Measurements from ENCODE around the gene MPZL1. TPM values are rescaled to one million over a fixed set of nuclear protein-coding genes. Genes with fewer than 3 reads are reported as not detected.

MPZL1 gene
- total and polyA plus RNA-seq, 2 donors (not counting 3 experiments of a cell fraction or from before 2014, with no cell fraction given) = 41.7 to 99.1 TPM

DNA sequence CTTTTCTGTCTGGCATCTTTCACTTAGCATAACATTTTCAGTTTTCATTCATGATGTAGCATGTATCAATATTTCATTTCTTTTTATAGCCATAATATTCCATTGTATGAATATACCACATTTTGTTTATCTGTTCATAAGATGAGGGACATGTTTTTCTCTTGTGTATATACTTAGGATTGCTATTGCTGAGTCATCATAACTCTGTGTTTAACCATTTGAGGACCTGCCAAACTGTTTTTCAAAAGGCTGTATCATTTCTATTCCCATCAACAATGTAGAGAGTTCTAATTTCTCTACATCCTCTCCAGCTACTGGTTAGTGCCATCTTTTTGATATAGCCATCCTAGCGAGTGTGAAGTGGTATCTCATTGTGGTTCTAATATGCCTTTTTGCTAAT is 26.2 kb downstream of the MPZL1 start:
- FAIRE-seq (no peak), DNase-seq (ENCODE audit: low read depth, low spot score) (no peak)
- no TSS peak for BruUV-seq (replicated peaks)
- Histone ChIP-seq H3K4me2 (ENCODE audit: insufficient read depth, low read length) (no peak overlapping the region), H3K36me3 (ENCODE audit: control insufficient read depth in 2 of 2, extremely low read depth in 1 of 2, insufficient read depth in 2 of 2, low read length in 2 of 2) (no peaks in the 10 kb centered on the region), H3K27ac (ENCODE audit: insufficient read depth, low read depth, low read length) (no peak overlapping the region), H3K9ac (replicated peaks; ENCODE audit: extremely low read depth, insufficient read depth, low read length) (no peak overlapping the region), H2AFZ (ENCODE audit: low read depth, low read length) (no peak overlapping the region), H3K4me1 (ENCODE audit: control insufficient read depth, extremely low read depth, insufficient read depth, low read length) (peaks cover 2% of the 10 kb centered on the region), H3K4me3 (replicated peaks in 1 of 3; ENCODE audit: insufficient read depth in 1 of 3, low read depth in 1 of 3, low read length in 3 of 3) (no peak overlapping the region), H3K27me3 (ENCODE audit: control insufficient read depth in 2 of 2, insufficient read depth in 2 of 2, low read length in 2 of 2) (no peaks in the 10 kb centered on the region), H3K9me1 (replicated peaks; ENCODE audit: control insufficient read depth, extremely low read depth, insufficient read depth, low read length) (no peaks in the 10 kb centered on the region), H3K79me2 (ENCODE audit: control insufficient read depth, insufficient read depth, low read length) (peaks cover 52% of the 10 kb centered on the region), H3K9me3 (replicated peaks; ENCODE audit: control insufficient read depth, insufficient read depth, low read length) (no peaks in the 10 kb centered on the region), H4K20me1 (replicated peaks; ENCODE audit: control insufficient read depth, extremely low read depth, insufficient read depth, low read length) (no peaks in the 10 kb centered on the region)
- dilution Hi-C loops (cut with MboI; ENCODE audit: extremely low pct_ligation_motif_present, low sequenced_read_pairs) = no loop called here
- ChIA-PET CTCF (interaction anchor here (1.0 kb wide), 1 partner anchor 26 kb away, joined by 3 read pairs; the partner anchor contains the start of gene MPZL1), POLR2A (no interaction called here)
- no peak for TF ChIP-seq POLR2A (IDR thresholded peaks at IDR 0.05; ENCODE audit: low read depth, low read length)
- TF ChIP-seq, protein P1, sequence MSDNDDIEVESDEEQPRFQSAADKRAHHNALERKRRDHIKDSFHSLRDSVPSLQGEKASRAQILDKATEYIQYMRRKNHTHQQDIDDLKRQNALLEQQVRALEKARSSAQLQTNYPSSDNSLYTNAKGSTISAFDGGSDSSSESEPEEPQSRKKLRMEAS (IDR thresholded peaks at IDR 0.05; ENCODE audit: insufficient read depth, insufficient read length) = no peak
- TF ChIP-seq, protein P2, sequence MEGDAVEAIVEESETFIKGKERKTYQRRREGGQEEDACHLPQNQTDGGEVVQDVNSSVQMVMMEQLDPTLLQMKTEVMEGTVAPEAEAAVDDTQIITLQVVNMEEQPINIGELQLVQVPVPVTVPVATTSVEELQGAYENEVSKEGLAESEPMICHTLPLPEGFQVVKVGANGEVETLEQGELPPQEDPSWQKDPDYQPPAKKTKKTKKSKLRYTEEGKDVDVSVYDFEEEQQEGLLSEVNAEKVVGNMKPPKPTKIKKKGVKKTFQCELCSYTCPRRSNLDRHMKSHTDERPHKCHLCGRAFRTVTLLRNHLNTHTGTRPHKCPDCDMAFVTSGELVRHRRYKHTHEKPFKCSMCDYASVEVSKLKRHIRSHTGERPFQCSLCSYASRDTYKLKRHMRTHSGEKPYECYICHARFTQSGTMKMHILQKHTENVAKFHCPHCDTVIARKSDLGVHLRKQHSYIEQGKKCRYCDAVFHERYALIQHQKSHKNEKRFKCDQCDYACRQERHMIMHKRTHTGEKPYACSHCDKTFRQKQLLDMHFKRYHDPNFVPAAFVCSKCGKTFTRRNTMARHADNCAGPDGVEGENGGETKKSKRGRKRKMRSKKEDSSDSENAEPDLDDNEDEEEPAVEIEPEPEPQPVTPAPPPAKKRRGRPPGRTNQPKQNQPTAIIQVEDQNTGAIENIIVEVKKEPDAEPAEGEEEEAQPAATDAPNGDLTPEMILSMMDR (IDR thresholded peaks at IDR 0.05; ENCODE audit: extremely low read depth in 1 of 2, insufficient read depth in 1 of 2, low read depth in 1 of 2, low read length in 2 of 2) = no peak
- TF ChIP-seq EZH2 (IDR thresholded peaks at IDR 0.05; ENCODE audit: borderline replicate concordance, low read depth, low read length, severe bottlenecking) = no peak
- TF ChIP-seq MYC (IDR thresholded peaks at IDR 0.05; ENCODE audit: low read depth, low read length) = no peak
- no peak for TF ChIP-seq FOS (IDR thresholded peaks at IDR 0.05; ENCODE audit: borderline replicate concordance, insufficient read depth, low read length)
- no peak for TF ChIP-seq GATA2 (IDR thresholded peaks at IDR 0.05; ENCODE audit: insufficient read depth, insufficient read length, low read depth, low read length)
- TF ChIP-seq POLR2AphosphoS5 (IDR thresholded peaks at IDR 0.05; ENCODE audit: insufficient read depth, low read depth, low read length) = no peak
- no peak for TF ChIP-seq JUN (IDR thresholded peaks at IDR 0.05; ENCODE audit: borderline replicate concordance, insufficient read depth, insufficient read length, low read depth)
- intact Hi-C loops (cut with micrococcal nuclease) = no loop called here
